ENCODE data around the gene MYO16.

MYO16 gene

GRCh38 chr13:108609353-108609752, 20.1 kb upstream of the MYO16 start:
- no peak overlapping the region for H3K27ac ChIP-seq

GRCh38 chr13:108610507-108610906, 18.9 kb upstream of the MYO16 start:
- H3K27ac ChIP-seq, result no peak overlapping the region
- TF ChIP-seq, protein P1, sequence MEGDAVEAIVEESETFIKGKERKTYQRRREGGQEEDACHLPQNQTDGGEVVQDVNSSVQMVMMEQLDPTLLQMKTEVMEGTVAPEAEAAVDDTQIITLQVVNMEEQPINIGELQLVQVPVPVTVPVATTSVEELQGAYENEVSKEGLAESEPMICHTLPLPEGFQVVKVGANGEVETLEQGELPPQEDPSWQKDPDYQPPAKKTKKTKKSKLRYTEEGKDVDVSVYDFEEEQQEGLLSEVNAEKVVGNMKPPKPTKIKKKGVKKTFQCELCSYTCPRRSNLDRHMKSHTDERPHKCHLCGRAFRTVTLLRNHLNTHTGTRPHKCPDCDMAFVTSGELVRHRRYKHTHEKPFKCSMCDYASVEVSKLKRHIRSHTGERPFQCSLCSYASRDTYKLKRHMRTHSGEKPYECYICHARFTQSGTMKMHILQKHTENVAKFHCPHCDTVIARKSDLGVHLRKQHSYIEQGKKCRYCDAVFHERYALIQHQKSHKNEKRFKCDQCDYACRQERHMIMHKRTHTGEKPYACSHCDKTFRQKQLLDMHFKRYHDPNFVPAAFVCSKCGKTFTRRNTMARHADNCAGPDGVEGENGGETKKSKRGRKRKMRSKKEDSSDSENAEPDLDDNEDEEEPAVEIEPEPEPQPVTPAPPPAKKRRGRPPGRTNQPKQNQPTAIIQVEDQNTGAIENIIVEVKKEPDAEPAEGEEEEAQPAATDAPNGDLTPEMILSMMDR (conservative IDR thresholded peaks at IDR 0.05), result no peak
- TF ChIP-seq ZFX (IDR thresholded peaks at IDR 0.05), result no peak

More at GRCh38 chr13:108609353-108609752, 20.1 kb upstream of the MYO16 start:
- TF ChIP-seq, protein P1 (conservative IDR thresholded peaks at IDR 0.05), result peak; percentile 59
- no peak for TF ChIP-seq ZFX (IDR thresholded peaks at IDR 0.05)

DNA sequence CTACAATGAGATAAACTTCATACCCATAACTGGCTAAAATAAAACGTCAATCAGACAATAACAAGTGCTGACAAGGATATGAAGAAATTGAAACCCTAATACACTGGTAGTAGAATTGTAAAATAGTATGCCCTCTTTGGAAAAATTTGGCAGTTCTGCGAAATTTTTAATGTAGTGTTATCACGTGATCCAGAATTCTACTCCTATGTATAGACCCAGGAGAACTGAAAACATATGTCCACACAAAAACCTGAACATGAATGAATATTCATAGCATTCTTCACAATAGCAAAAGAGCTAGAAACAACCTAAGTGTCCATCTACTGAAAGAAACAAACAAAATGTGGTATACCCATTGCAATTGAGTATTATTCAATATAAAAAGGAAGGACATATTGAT, 14.2 kb upstream of the MYO16 start:
- H3K27ac ChIP-seq, result no peak overlapping the region
- TF ChIP-seq ZFX (IDR thresholded peaks at IDR 0.05), result no peak
- TF ChIP-seq, protein P1 (conservative IDR thresholded peaks at IDR 0.05), result no peak

DNA sequence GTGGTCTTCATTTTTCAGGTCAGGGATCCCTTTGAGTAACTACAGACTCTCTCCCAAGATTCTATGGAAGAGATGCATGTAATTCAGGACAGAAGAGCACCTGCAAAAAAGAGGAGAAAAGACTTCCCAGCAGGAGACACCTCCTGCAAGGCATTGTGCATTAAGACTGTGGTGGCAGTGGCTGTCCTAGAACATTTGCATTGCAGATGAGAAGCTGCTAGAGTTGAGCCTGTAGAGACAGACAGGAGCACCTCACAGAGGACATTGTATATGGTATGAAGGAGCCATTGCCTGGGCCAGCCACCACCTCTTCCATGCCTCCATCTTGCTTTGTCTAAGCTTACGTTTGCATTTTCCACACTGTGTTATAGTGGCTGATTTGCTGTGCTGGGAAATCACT, 11.2 kb upstream of the MYO16 start:
- TF ChIP-seq, protein P1 (conservative IDR thresholded peaks at IDR 0.05), result no peak
- TF ChIP-seq ZFX (IDR thresholded peaks at IDR 0.05), result no peak

GRCh38 chr13:108621462-108621861, 7.9 kb upstream of the MYO16 start:
- no peak for TF ChIP-seq ZFX (IDR thresholded peaks at IDR 0.05)
- TF ChIP-seq, protein P1 (conservative IDR thresholded peaks at IDR 0.05), result no peak
- no peak overlapping the region for H3K27ac ChIP-seq

More for the DNA sequence above, 11.2 kb upstream of the MYO16 start:
- no peak overlapping the region for H3K27ac ChIP-seq

DNA sequence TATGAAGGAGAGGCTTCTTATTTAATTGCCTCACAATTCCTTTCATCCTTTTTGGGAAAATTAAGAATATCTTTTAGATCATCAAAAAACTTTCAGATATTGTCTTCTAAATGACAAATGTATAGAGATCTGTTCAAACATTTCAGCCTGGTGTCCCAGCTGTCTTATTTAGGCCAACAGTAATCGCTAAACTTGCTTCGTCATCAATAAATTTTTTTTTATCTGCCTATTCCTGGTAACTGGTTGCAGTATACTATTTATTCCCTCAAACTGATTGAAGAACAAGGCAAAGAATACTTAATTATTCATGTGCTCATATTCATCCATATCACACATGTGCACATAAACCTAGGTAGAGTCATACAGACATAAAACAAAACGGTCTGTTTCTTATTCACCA, 5.3 kb upstream of the MYO16 start:
- TF ChIP-seq, protein P1 (conservative IDR thresholded peaks at IDR 0.05), result no peak
- no peak for TF ChIP-seq ZFX (IDR thresholded peaks at IDR 0.05)
- H3K27ac ChIP-seq, result no peak overlapping the region

- no peak for TF ChIP-seq ZFX (IDR thresholded peaks at IDR 0.05)
- TF ChIP-seq, protein P1 (conservative IDR thresholded peaks at IDR 0.05), result no peak
- no peak overlapping the region for H3K27ac ChIP-seq
Observed at GRCh38 chr13:108624979-108625378, 4.4 kb upstream of the MYO16 start.

Measured in C4-2B (cell line).